ENCODE results near the gene CYFIP1.

CYFIP1 gene

GRCh38 chr15:22927761-22928160 lies 52.4 kb downstream of the CYFIP1 start:
- TF ChIP-seq ZNF830 (tag by site-specific recombination; IDR thresholded peaks at IDR 0.05; ENCODE audit: low read depth) = no peak
- TF ChIP-seq ZNF521 (tag by site-specific recombination; IDR thresholded peaks at IDR 0.05) = no peak
- no peak for TF ChIP-seq MEIS1 (CRISPR knock-in tag; IDR thresholded peaks at IDR 0.05; ENCODE audit: borderline replicate concordance)
- no peak for TF ChIP-seq HOXA7 (CRISPR knock-in tag; IDR thresholded peaks at IDR 0.05; ENCODE audit: borderline replicate concordance)
- no peak for TF ChIP-seq WT1 (tag by site-specific recombination; IDR thresholded peaks at IDR 0.05)
- TF ChIP-seq ZNF157 (tag by site-specific recombination; IDR thresholded peaks at IDR 0.05) = no peak
- no peak for TF ChIP-seq ZNF529 (tag by site-specific recombination; IDR thresholded peaks at IDR 0.05; ENCODE audit: insufficient replicate concordance)
- no peak for TF ChIP-seq KLF17 (tag by site-specific recombination; IDR thresholded peaks at IDR 0.05)
- TF ChIP-seq PRDM1 (tag by site-specific recombination; IDR thresholded peaks at IDR 0.05) = no peak
- TF ChIP-seq ZNF311 (tag by site-specific recombination; IDR thresholded peaks at IDR 0.05; ENCODE audit: borderline replicate concordance) = no peak
- no peak for TF ChIP-seq ZBTB11 (tag by site-specific recombination; conservative IDR thresholded peaks at IDR 0.05; ENCODE audit: low read depth)
- no peak for TF ChIP-seq ZNF510 (tag by site-specific recombination; IDR thresholded peaks at IDR 0.05; ENCODE audit: insufficient replicate concordance)
- no peak for TF ChIP-seq ZEB2 (tag by site-specific recombination; IDR thresholded peaks at IDR 0.05)
- H3K27ac ChIP-seq (ENCODE audit: extremely low read depth, low read depth, low read length) = no peak overlapping the region
- ChIA-PET CTCF (no interaction called here), POLR2A (no interaction called here)
- no peaks in the 10 kb centered on the region for H3K9me3 ChIP-seq (ENCODE audit: control insufficient read depth, insufficient read depth, low read depth, low read length)
- peaks cover 0 to 31% of the 10 kb centered on the region in 2 experiments; a peak in 2 of 3 replicates for H3K36me3 ChIP-seq (ENCODE audit: control insufficient read depth in 2 of 2, insufficient read depth in 1 of 2, low read length in 2 of 2)
- H3K4me1 ChIP-seq (ENCODE audit: control insufficient read depth, insufficient read depth, low read length) = no peaks in the 10 kb centered on the region
- no peak overlapping the region for H3K4me3 ChIP-seq (ENCODE audit: low read depth, low read length)

- Histone ChIP-seq H3K4me1 (ENCODE audit: control insufficient read depth, insufficient read depth, low read length) (no peaks in the 10 kb centered on the region), H3K27ac (ENCODE audit: extremely low read depth, low read depth, low read length) (no peak overlapping the region), H3K9me3 (ENCODE audit: control insufficient read depth, insufficient read depth, low read depth, low read length) (no peaks in the 10 kb centered on the region), H3K4me3 (ENCODE audit: low read depth, low read length) (no peak overlapping the region), H3K36me3 (ENCODE audit: control insufficient read depth in 2 of 2, insufficient read depth in 1 of 2, low read length in 2 of 2) (peaks cover 0 to 15% of the 10 kb centered on the region in 2 experiments; a peak in 2 of 3 replicates)
- ChIA-PET POLR2A (no interaction called here), CTCF (no interaction called here)
- TF ChIP-seq ZNF621 (tag by site-specific recombination; IDR thresholded peaks at IDR 0.05) (no peak), ZNF140 (tag by site-specific recombination; IDR thresholded peaks at IDR 0.05) (no peak), ZNF707 (tag by site-specific recombination; IDR thresholded peaks at IDR 0.05) (no peak), PBX3 (CRISPR knock-in tag; IDR thresholded peaks at IDR 0.05) (no peak), KLF7 (tag by site-specific recombination; IDR thresholded peaks at IDR 0.05; ENCODE audit: borderline replicate concordance) (no peak), ZNF211 (tag by site-specific recombination; IDR thresholded peaks at IDR 0.05; ENCODE audit: low read depth) (no peak), ZNF513 (tag by site-specific recombination; IDR thresholded peaks at IDR 0.05) (no peak), ZNF658 (tag by site-specific recombination; IDR thresholded peaks at IDR 0.05) (no peak), ZNF341 (tag by site-specific recombination; IDR thresholded peaks at IDR 0.05; ENCODE audit: low read depth) (no peak), ZNF585B (tag by site-specific recombination; IDR thresholded peaks at IDR 0.05) (no peak), ZSCAN30 (tag by site-specific recombination; IDR thresholded peaks at IDR 0.05) (no peak), ZNF280C (tag by site-specific recombination; IDR thresholded peaks at IDR 0.05) (no peak), ZNF239 (tag by site-specific recombination; IDR thresholded peaks at IDR 0.05) (no peak), KLF9 (tag by site-specific recombination; IDR thresholded peaks at IDR 0.05; ENCODE audit: low read depth) (no peak), ZNF521 (tag by site-specific recombination; IDR thresholded peaks at IDR 0.05) (no peak), ZFP37 (tag by site-specific recombination; IDR thresholded peaks at IDR 0.05) (no peak)
These were observed 54.3 kb downstream of the CYFIP1 start for GRCh38 chr15:22925875-22926274.

Data from HEK293 (cell line).